Vagina (tissue), 2 donors: ENCODE data around the gene SLC19A3.

ENCODE experiments used
- POLR2A ChIP-seq, 2 donors: fragments of 450-650 bp; IDR thresholded peaks; one replicate each; pipeline ENCODE4 v1.6.1; 2017; ENCODE audit warnings: antibody characterized with exemption in 2 of 2, mild to moderate bottlenecking in 2 of 2, moderate library complexity in 2 of 2
- POLR2AphosphoS5 ChIP-seq, 2 donors: sonication (generic); formaldehyde crosslinking; IDR thresholded peaks; one replicate each; pipeline ENCODE4 v1.9.0; 2017; ENCODE audit warnings: antibody characterized with exemption in 2 of 2, mild to moderate bottlenecking in 2 of 2, low read depth in 1 of 2; ENCODE audit not compliant: insufficient read depth in 1 of 2

DNA sequence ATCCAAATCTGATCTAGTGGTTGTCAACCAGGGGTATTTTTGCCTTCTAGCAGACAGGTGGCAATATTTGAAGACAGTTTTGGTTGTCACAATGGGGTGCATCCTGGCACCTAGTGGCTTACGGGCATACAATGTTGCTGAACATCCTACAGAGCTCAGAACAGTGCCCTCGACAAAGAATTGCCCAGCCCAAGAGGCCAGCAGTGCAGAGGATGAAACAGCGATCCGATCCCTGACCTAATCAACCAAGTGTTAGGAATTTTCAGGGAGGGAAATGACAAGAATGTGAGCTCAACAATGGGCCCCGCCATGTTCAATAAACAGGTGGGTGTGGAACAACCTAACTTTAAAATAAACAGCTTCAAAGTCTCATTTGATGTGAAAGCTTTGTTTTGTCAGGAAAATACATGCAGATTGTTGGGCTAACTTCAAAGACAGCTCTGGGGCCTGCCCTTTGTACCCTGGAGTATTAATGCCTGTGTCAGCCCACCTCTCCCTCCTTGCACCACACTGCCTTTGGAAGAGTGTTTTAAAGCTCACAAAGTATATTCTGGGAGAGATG lies 73.8 kb downstream of the SLC19A3 start:
- TF ChIP-seq POLR2AphosphoS5 (IDR thresholded peaks at IDR 0.05; ENCODE audit: insufficient read depth in 1 of 2, low read depth in 1 of 2) (no peak), POLR2A (IDR thresholded peaks at IDR 0.05) (no peak)
